Kidney (tissue), 14 donors: Measurements from ENCODE around the gene ZNF205. TPM values are rescaled to one million over a fixed set of nuclear protein-coding genes. Genes with fewer than 3 reads are reported as not detected.

ENCODE experiments used
- DNase-seq, 5 donors: peaks; one replicate each; pipeline ENCODE4 v3.0.0-alpha.2; 2013 to 2020
- FAIRE-seq: peaks from 2 replicates; lab custom pipeline; 2012; peaks lifted over from hg19 to GRCh38; lab: Jason Lieb, UNC
- H3K27ac ChIP-seq, 2 donors: one replicate each; pipeline ENCODE4 v1.7.0; 2013; ENCODE audit warnings: low read depth in 2 of 2, low read length in 2 of 2, inconsistent platforms in 1 of 2
- H3K27me3 ChIP-seq: one replicate; pipeline ENCODE4 v1.7.1; 2013; ENCODE audit warnings: low read length, inconsistent platforms; ENCODE audit not compliant: control insufficient read depth, insufficient read depth
- H3K36me3 ChIP-seq, 3 donors: one replicate each; pipeline versions ENCODE4 v1.7.0 to v1.7.1; 2013; ENCODE audit warnings: low read length in 3 of 3, control low read depth in 1 of 3, inconsistent platforms in 1 of 3; ENCODE audit not compliant: insufficient read depth in 3 of 3, control insufficient read depth in 2 of 3
- H3K4me1 ChIP-seq, 3 donors: one replicate each; pipeline versions ENCODE4 v1.7.0 to v1.7.1; 2013; ENCODE audit warnings: low read length in 3 of 3, inconsistent platforms in 1 of 3, low read depth in 1 of 3; ENCODE audit not compliant: control insufficient read depth in 2 of 3, insufficient read depth in 2 of 3
- H3K4me3 ChIP-seq, 3 donors: one replicate each; pipeline versions ENCODE4 v1.7.0 to v1.8.1; 2013; ENCODE audit warnings: low read length in 3 of 3, control low read depth in 1 of 3, inconsistent platforms in 1 of 3
- H3K9ac ChIP-seq, 3 donors: one replicate each; pipeline versions ENCODE4 v1.7.0 to v1.7.1; 2013; ENCODE audit warnings: low read length in 3 of 3, control low read depth in 1 of 3, inconsistent platforms in 1 of 3
- H3K9me3 ChIP-seq, 3 donors: one replicate each; pipeline versions ENCODE4 v1.7.0 to v1.7.1; 2013; ENCODE audit warnings: low read length in 3 of 3, control low read depth in 1 of 3, inconsistent platforms in 1 of 3; ENCODE audit not compliant: control insufficient read depth in 2 of 3, insufficient read depth in 1 of 3
- intact Hi-C: fragments of 100-400 bp; cut with DNase I; formaldehyde crosslinking; loops from one replicate; pipeline ENCODE4 v1.11.1; 2022
- polyA plus RNA-seq: library from polyadenylated mRNA; stranded (reverse); fragments of 350-450 nt; fragmentation: Illumina TruSeq; extraction: RNeasy Lipid Tissue Mini Kit (QIAGEN cat#74804); gene quantifications from one replicate; pipeline ENCODE4 v1.2.3, GENCODE V29; 2014; ENCODE audit warnings: low read depth, low replicate concordance; ENCODE audit not compliant: insufficient read depth
- total RNA-seq: library from RNA; stranded (reverse); fragmentation: NEBNext Ultra II Directional; extraction: Animal tissue kit (Norgen Biotek cat#: 25700); gene quantifications from one replicate; pipeline ENCODE4 v1.2.1, GENCODE V29; 2021
- TF ChIP-seq, protein P1 (sequence below): IDR thresholded peaks from 3 replicates; pipeline ENCODE4 v1.5.1; 2012; ENCODE audit warnings: mild to moderate bottlenecking, moderate library complexity, borderline replicate concordance; ENCODE audit not compliant: insufficient read depth; ENCODE audit errors: extremely low read depth
- donor health status: control.
- donor health status: control.
- donor health status: control.
- donor health status: control.
- donor health status: control.
- donor health status: DM: yes; HTN: yes; CAD: no.
- donor health status: Normal renal cell carcinoma (clear cell type).

Gene ZNF205
- total and polyA plus RNA-seq, 2 donors from 2014 or later: 12.7 to 14.1 TPM

DNA sequence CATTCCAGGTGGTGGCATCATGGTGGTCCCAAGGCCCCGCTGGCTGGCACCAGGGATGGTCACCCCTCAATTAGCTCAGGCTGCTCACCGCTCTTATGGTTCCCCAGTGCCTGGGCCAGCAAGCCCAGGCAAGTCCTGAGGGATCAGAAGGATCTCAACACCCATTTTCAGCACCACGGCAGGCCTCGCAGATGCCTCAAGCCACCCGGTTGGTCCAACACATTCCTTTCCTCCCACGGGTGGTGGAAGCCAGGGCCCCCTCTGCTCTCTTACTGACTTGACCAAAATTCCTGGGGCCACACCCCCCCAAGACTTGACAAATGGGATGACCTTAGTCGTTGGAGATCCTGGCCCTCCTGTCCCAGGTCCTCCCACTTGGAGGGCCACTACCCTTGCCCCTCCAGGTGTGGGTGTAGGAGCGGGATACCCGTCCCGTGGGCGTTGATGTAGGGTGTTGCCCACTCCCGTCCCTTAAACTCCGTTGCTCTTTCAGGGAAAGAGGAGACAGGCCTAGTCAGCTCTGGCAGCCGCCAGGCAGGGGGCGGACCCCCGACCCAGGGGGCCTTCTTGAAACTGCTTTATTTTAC is 5.9 kb downstream of the ZNF205 start:
- no peaks in the 10 kb centered on the region for H3K9me3 ChIP-seq
- DNase-seq: no peak
- intact Hi-C loops: loop anchor here (10.0 kb wide), 1 partner anchor 53 kb away; the partner anchor contains the start of gene IL32

DNA sequence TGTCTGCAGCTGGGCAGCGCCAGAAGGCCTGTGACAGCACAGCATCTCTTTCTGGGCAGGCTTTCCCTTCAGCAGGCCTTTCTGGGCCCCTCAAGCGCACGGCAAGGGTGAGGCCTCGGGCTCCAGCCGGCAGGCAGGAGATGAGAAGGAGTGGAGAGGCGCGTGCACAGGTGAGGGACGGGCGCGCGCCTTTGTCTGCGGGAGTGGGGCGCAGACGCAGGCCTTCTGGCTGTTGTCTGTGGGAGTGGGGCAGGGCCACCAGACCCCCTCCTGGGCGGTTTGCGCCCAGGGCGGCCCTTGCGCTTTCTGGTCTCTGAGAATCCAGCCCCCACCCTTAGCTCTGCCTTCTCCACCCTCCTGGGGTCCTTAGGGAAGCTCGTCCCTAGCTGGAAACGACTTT is 6.5 kb downstream of the ZNF205 start:
- no peak overlapping the region for H3K27ac ChIP-seq
- TF ChIP-seq, protein P1, sequence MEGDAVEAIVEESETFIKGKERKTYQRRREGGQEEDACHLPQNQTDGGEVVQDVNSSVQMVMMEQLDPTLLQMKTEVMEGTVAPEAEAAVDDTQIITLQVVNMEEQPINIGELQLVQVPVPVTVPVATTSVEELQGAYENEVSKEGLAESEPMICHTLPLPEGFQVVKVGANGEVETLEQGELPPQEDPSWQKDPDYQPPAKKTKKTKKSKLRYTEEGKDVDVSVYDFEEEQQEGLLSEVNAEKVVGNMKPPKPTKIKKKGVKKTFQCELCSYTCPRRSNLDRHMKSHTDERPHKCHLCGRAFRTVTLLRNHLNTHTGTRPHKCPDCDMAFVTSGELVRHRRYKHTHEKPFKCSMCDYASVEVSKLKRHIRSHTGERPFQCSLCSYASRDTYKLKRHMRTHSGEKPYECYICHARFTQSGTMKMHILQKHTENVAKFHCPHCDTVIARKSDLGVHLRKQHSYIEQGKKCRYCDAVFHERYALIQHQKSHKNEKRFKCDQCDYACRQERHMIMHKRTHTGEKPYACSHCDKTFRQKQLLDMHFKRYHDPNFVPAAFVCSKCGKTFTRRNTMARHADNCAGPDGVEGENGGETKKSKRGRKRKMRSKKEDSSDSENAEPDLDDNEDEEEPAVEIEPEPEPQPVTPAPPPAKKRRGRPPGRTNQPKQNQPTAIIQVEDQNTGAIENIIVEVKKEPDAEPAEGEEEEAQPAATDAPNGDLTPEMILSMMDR: no peak
- H3K9me3 ChIP-seq: no peaks in the 10 kb centered on the region
- H3K27me3 ChIP-seq: no peaks in the 10 kb centered on the region
- H3K4me3 ChIP-seq: no peak overlapping the region
- H3K4me1 ChIP-seq: peaks cover 0 to 8% (median 3%) of the 10 kb centered on the region in 3 donors
- DNase-seq: no peak
- intact Hi-C loops: loop anchor here (10.0 kb wide), 1 partner anchor 54 kb away; the partner anchor contains the start of gene IL32
- no peak overlapping the region for H3K9ac ChIP-seq
- H3K36me3 ChIP-seq: peaks cover 2 to 7% (median 6%) of the 10 kb centered on the region in 3 donors
- no peak for FAIRE-seq

More for the DNA sequence above, 5.9 kb downstream of the ZNF205 start:
- Histone ChIP-seq H3K4me3 (no peak overlapping the region), H3K27me3 (no peaks in the 10 kb centered on the region), H3K27ac (no peak overlapping the region), H3K36me3 (peaks cover 2 to 7% (median 6%) of the 10 kb centered on the region in 3 donors), H3K4me1 (peaks cover 0 to 9% (median 6%) of the 10 kb centered on the region in 3 donors), H3K9ac (no peak overlapping the region)
- TF ChIP-seq, protein P1: no peak
- FAIRE-seq: no peak

DNA sequence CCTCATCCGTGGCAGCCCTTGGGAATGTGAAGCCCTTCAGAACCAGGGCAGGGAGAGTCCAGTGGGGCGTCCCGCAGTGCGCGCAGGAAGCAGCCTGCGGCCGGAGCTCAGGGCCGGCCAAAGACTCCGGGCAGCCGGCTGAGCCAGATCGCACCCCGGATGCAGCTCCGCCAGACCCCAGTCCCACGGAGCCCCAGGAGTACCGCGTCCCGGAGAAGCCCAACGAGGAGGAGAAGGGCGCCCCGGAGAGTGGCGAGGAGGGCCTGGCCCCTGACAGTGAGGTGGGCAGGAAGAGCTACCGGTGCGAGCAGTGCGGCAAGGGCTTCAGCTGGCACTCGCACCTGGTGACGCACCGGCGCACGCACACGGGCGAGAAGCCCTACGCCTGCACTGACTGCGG is 6.9 kb downstream of the ZNF205 start:
- FAIRE-seq: no peak
- H3K4me3 ChIP-seq: no peak overlapping the region
- TF ChIP-seq, protein P1: no peak
- intact Hi-C loops: loop anchor here (10.0 kb wide), 1 partner anchor 54 kb away; the partner anchor contains the start of gene IL32
- no peak overlapping the region for H3K27ac ChIP-seq
- no peak for DNase-seq
- H3K9ac ChIP-seq: no peak overlapping the region
- no peaks in the 10 kb centered on the region for H3K27me3 ChIP-seq
- H3K4me1 ChIP-seq: peaks cover 0 to 5% (median 0%) of the 10 kb centered on the region in 3 donors
- no peaks in the 10 kb centered on the region for H3K9me3 ChIP-seq
- peaks cover 2 to 7% (median 6%) of the 10 kb centered on the region in 3 donors for H3K36me3 ChIP-seq
